H1 (cell line): ENCODE data around the gene LRRC15.

ENCODE experiments used
- BRCA1 ChIP-seq: IDR thresholded peaks from 2 replicates; pipeline ENCODE4 v1.6.1; 2012; ENCODE audit warnings: low read depth, low read length, improper control_type of control experiment
- CHD2 ChIP-seq: IDR thresholded peaks from 2 replicates; pipeline ENCODE4 v1.6.1; 2012; ENCODE audit warnings: low read length, improper control_type of control experiment
- EP300 ChIP-seq, 2 experiments: IDR thresholded peaks; 1 replicate in 1 of 2; 2 replicates in 1 of 2; pipeline ENCODE4 v1.6.1; 2011 to 2012; ENCODE audit warnings: low read depth in 2 of 2, low read length in 2 of 2, mild to moderate bottlenecking in 2 of 2, borderline replicate concordance in 1 of 2, inconsistent platforms in 1 of 2, moderate library complexity in 1 of 2
- EZH2 ChIP-seq: fragments of 200-600 bp; sonication (generic); IDR thresholded peaks from 2 replicates; pipeline ENCODE4 v1.7.1; 2012; ENCODE audit warnings: low read depth, mild to moderate bottlenecking, moderate library complexity, low read length, inconsistent platforms; ENCODE audit not compliant: severe bottlenecking
- HDAC2 ChIP-seq, 2 experiments: fragments of 300-600 bp in 1 of 2; sonication (generic) in 1 of 2; IDR thresholded peaks; 2 replicates each; pipeline ENCODE4 v1.6.1; 2011 to 2012; ENCODE audit warnings: low read depth in 2 of 2, low read length in 2 of 2, mild to moderate bottlenecking in 2 of 2, moderate library complexity in 2 of 2, borderline replicate concordance in 1 of 2, inconsistent platforms in 1 of 2
- POLR2A ChIP-seq, 2 experiments: IDR thresholded peaks; 1 replicate in 1 of 2; 2 replicates in 1 of 2; pipeline ENCODE4 v1.6.1; 2011; ENCODE audit warnings: low read depth in 2 of 2, low read length in 2 of 2, mild to moderate bottlenecking in 2 of 2; ENCODE audit errors: control extremely low read depth in 1 of 2
- POU5F1 ChIP-seq: IDR thresholded peaks from 2 replicates; pipeline ENCODE4 v1.6.1; 2011; ENCODE audit warnings: low read depth, mild to moderate bottlenecking, low read length, moderate library complexity
- RXRA ChIP-seq: IDR thresholded peaks from 2 replicates; pipeline ENCODE4 v1.6.1; 2011; ENCODE audit warnings: low read depth, mild to moderate bottlenecking, low read length, moderate library complexity; ENCODE audit not compliant: insufficient read depth
- TAF1 ChIP-seq: IDR thresholded peaks from 2 replicates; pipeline ENCODE4 v1.6.1; 2011; ENCODE audit warnings: mild to moderate bottlenecking, low read depth, low read length
- TF ChIP-seq, protein P1 (sequence below), 3 experiments: IDR thresholded peaks; 1 replicate in 2 of 3; 2 replicates in 1 of 3; pipeline versions ENCODE4 v1.5.1 to v1.6.1; 2011; ENCODE audit warnings: low read length in 3 of 3, mild to moderate bottlenecking in 3 of 3, inconsistent platforms in 2 of 3, low read depth in 1 of 3, moderate library complexity in 1 of 3; ENCODE audit not compliant: insufficient read depth in 1 of 3; ENCODE audit errors: control extremely low read depth in 1 of 3
- TF ChIP-seq, protein P2 (sequence below): IDR thresholded peaks from 2 replicates; pipeline ENCODE4 v1.6.1; 2012; ENCODE audit warnings: inconsistent platforms

DNA sequence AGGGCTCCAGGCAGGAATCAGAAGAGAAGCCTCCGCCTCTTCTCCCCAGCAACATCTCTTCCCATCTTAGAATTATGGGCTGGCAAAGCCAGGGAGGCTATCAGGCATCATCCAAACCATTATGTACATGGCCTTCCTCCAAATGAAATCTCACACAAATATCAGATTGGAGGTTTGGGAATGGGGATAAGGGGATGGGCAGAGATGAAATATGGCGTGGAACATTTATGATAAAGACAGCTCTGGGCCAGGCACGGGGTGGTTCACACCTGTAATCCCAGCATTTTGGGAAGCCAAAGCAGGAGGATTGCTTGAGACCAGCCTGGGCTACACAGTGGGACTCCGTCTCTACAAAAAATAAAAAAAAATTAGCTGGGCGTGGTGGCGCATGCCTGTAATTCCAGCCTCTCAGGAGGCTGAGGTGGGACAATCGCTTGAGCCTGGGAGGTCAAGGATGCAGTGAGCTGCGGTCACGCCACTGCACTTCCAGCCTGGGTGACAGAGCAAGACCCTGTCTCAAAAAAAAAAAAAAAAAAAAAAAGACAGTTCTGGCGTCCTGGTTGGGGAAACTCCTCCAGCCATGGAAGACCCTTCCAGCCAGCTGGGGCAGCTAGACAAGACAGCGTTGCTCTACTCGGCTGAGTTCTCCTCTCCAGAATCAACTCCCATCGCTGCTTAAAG is 55.0 kb downstream of the LRRC15 start:
- TF ChIP-seq, protein P1, sequence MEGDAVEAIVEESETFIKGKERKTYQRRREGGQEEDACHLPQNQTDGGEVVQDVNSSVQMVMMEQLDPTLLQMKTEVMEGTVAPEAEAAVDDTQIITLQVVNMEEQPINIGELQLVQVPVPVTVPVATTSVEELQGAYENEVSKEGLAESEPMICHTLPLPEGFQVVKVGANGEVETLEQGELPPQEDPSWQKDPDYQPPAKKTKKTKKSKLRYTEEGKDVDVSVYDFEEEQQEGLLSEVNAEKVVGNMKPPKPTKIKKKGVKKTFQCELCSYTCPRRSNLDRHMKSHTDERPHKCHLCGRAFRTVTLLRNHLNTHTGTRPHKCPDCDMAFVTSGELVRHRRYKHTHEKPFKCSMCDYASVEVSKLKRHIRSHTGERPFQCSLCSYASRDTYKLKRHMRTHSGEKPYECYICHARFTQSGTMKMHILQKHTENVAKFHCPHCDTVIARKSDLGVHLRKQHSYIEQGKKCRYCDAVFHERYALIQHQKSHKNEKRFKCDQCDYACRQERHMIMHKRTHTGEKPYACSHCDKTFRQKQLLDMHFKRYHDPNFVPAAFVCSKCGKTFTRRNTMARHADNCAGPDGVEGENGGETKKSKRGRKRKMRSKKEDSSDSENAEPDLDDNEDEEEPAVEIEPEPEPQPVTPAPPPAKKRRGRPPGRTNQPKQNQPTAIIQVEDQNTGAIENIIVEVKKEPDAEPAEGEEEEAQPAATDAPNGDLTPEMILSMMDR (IDR thresholded peaks at IDR 0.05; ENCODE audit: control extremely low read depth in 1 of 3, insufficient read depth in 1 of 3, low read depth in 1 of 3, low read length in 3 of 3) = no peak
- TF ChIP-seq HDAC2 (IDR thresholded peaks at IDR 0.05; ENCODE audit: borderline replicate concordance in 1 of 2, low read depth in 2 of 2, low read length in 2 of 2) = no peak
- no peak for TF ChIP-seq POLR2A (IDR thresholded peaks at IDR 0.05; ENCODE audit: control extremely low read depth in 1 of 2, low read depth in 2 of 2, low read length in 2 of 2)
- no peak for TF ChIP-seq EP300 (IDR thresholded peaks at IDR 0.05; ENCODE audit: borderline replicate concordance in 1 of 2, low read depth in 2 of 2, low read length in 2 of 2)
- TF ChIP-seq TAF1 = no peak
- no peak for TF ChIP-seq POU5F1
- no peak for TF ChIP-seq RXRA
- TF ChIP-seq EZH2 = no peak
- no peak for TF ChIP-seq CHD2
- TF ChIP-seq BRCA1 = no peak
- TF ChIP-seq, protein P2, sequence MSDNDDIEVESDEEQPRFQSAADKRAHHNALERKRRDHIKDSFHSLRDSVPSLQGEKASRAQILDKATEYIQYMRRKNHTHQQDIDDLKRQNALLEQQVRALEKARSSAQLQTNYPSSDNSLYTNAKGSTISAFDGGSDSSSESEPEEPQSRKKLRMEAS = no peak
